Measurements from ENCODE around the gene PNPLA7.
"Not testable (repeated sequence)": the region's sequence is repeated elsewhere in the genome, so short reads cannot be mapped to it uniquely, and the experiment has no call there.

GRCh38 chr9:137511126-137511525 lies 39.1 kb downstream of the PNPLA7 start:
- not testable (repeated sequence) for TF ChIP-seq CTCF, POLR2A (IDR thresholded peaks at IDR 0.05)

Data from lower leg skin (tissue), 3 donors.